HG02852 (cell line): ENCODE data around the gene TBXT.
"Not testable (repeated sequence)": the region's sequence is repeated elsewhere in the genome, so short reads cannot be mapped to it uniquely, and the experiment has no call there.

Experiments used
- ATAC-seq: cut with Tn5 transposase; IDR thresholded peaks from one replicate; pipeline ENCODE4 v1.9.1; 2021; ENCODE audit warnings: mild to moderate bottlenecking, moderate library complexity; ENCODE audit not compliant: unreplicated experiment

TBXT gene

GRCh38 chr6:166167801-166168615 lies at the start of gene TBXT:
Gene TBXT, minus strand, starts transcription at chr6:166167851. Its CDS starts 260 bp downstream, at chr6:166167591.
- no peak for ATAC-seq

- no peak for ATAC-seq
These were observed 39.6 kb upstream of the TBXT start for GRCh38 chr6:166207284-166207561.

GRCh38 chr6:166206510-166207283 lies 39.0 kb upstream of the TBXT start:
- ATAC-seq, result no peak

- ATAC-seq, result no peak
These were observed 38.4 kb upstream of the TBXT start for GRCh38 chr6:166206066-166206465.

- ATAC-seq, result no peak
These were observed 37.4 kb upstream of the TBXT start for GRCh38 chr6:166204852-166205650.

GRCh38 chr6:166203641-166204222 lies 36.1 kb upstream of the TBXT start:
- no peak for ATAC-seq

GRCh38 chr6:166203003-166203640 lies 35.5 kb upstream of the TBXT start:
- ATAC-seq, result peak; percentile 26

- peak; percentile 70 for ATAC-seq
These were observed 34.7 kb upstream of the TBXT start for GRCh38 chr6:166202321-166202733.

GRCh38 chr6:166201878-166202277 lies 34.2 kb upstream of the TBXT start:
- peak; percentile 25 for ATAC-seq

- ATAC-seq, result no peak
These were observed 29.7 kb upstream of the TBXT start for GRCh38 chr6:166197361-166197760.

GRCh38 chr6:166195860-166196238 lies 28.2 kb upstream of the TBXT start:
- ATAC-seq, result no peak

- no peak for ATAC-seq
These were observed 27.5 kb upstream of the TBXT start for GRCh38 chr6:166194914-166195859.

- no peak for ATAC-seq
These were observed 24.9 kb upstream of the TBXT start for GRCh38 chr6:166192557-166192956.

- ATAC-seq, result no peak
These were observed 24.5 kb upstream of the TBXT start for GRCh38 chr6:166192136-166192535.

- no peak for ATAC-seq
These were observed 12.1 kb upstream of the TBXT start for GRCh38 chr6:166179704-166180103.

- no peak for ATAC-seq
These were observed 8.5 kb upstream of the TBXT start for GRCh38 chr6:166176106-166176505.

- not testable (repeated sequence) for ATAC-seq
These were observed 7.4 kb upstream of the TBXT start for GRCh38 chr6:166175093-166175492.

GRCh38 chr6:166174031-166174430 lies 6.4 kb upstream of the TBXT start:
- no peak for ATAC-seq

GRCh38 chr6:166173281-166173951 lies 5.8 kb upstream of the TBXT start:
- no peak for ATAC-seq
